Measurements from ENCODE around the gene NFIA. TPM values are rescaled to one million over a fixed set of nuclear protein-coding genes. Genes with fewer than 3 reads are reported as not detected.

The NFIA gene
- polyA plus RNA-seq, 1 donor = 9.6 TPM

GRCh38 chr1:61167309-61167708, 84.9 kb downstream of the NFIA start:
- Histone ChIP-seq H3K9me3 (ENCODE audit: control insufficient read depth, low read depth, low read length) (no peaks in the 10 kb centered on the region), H3K4me3 (ENCODE audit: low read length) (no peak overlapping the region), H3K27me3 (ENCODE audit: control insufficient read depth, insufficient read depth, low read length) (no peaks in the 10 kb centered on the region), H3K36me3 (ENCODE audit: control insufficient read depth, insufficient read depth, low read length) (no peaks in the 10 kb centered on the region), H3K27ac (ENCODE audit: low read length) (no peak overlapping the region), H3K4me1 (ENCODE audit: control insufficient read depth, insufficient read depth, low read length) (no peaks in the 10 kb centered on the region)
- WGBS (ENCODE audit: insufficient coverage, low lambda C conversion rate) = no CpG with 5 or more reads among the region's 1 CpG
- DNase-seq = no peak

DNA sequence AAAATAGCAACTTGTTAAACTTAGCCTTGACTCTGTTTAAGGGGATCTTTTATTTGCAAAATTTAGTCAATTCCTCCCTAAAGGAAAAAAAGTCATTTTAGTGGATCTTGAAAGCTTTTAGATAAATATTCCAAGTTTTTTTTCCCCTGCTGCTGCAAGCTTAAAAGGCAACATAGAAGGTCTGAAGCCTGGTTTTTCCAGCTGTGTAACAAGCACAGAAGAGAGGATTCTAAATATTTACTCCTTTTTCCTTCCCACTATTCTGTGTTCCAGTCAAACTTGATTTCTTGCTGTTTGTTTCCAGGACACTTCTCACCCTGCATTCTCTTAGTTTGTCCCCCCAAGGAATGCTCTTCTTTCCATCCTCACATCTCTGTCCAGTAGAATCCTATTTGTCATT, 86.7 kb downstream of the NFIA start:
- no peak overlapping the region for H3K27ac ChIP-seq (ENCODE audit: low read length)
- no peak overlapping the region for H3K4me3 ChIP-seq (ENCODE audit: low read length)
- H3K36me3 ChIP-seq (ENCODE audit: control insufficient read depth, insufficient read depth, low read length) = peaks cover under 1% of the 10 kb centered on the region
- H3K9me3 ChIP-seq (ENCODE audit: control insufficient read depth, low read depth, low read length) = no peaks in the 10 kb centered on the region
- no peaks in the 10 kb centered on the region for H3K4me1 ChIP-seq (ENCODE audit: control insufficient read depth, insufficient read depth, low read length)
- no peaks in the 10 kb centered on the region for H3K27me3 ChIP-seq (ENCODE audit: control insufficient read depth, insufficient read depth, low read length)
- no peak for DNase-seq

DNA sequence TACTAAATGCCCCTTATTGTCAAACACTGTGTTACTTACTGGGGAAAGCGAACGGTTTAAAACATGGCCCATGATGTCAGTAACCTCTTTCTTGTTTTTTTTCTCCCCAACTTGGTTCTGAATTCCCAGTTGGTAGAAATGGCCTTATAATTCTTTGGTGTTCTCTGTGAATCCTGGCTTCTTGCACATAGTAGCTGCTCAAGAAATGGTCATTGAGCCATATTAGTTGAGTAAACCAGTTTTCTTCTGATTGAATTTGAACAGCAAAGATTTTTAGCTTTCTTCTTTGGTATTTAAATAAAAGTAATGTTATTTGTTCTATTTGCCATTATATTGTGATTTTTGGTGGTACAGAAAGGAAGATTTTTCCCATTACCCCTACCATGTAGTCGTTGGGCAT, 87.3 kb downstream of the NFIA start:
- WGBS (ENCODE audit: insufficient coverage, low lambda C conversion rate) = 67% methylated on average over 1 of the region's 3 CpGs
- H3K4me3 ChIP-seq (ENCODE audit: low read length) = no peak overlapping the region
- no peaks in the 10 kb centered on the region for H3K27me3 ChIP-seq (ENCODE audit: control insufficient read depth, insufficient read depth, low read length)
- H3K9me3 ChIP-seq (ENCODE audit: control insufficient read depth, low read depth, low read length) = no peaks in the 10 kb centered on the region
- no peaks in the 10 kb centered on the region for H3K4me1 ChIP-seq (ENCODE audit: control insufficient read depth, insufficient read depth, low read length)
- peaks cover 2% of the 10 kb centered on the region for H3K36me3 ChIP-seq (ENCODE audit: control insufficient read depth, insufficient read depth, low read length)
- no peak for DNase-seq
- H3K27ac ChIP-seq (ENCODE audit: low read length) = no peak overlapping the region

DNA sequence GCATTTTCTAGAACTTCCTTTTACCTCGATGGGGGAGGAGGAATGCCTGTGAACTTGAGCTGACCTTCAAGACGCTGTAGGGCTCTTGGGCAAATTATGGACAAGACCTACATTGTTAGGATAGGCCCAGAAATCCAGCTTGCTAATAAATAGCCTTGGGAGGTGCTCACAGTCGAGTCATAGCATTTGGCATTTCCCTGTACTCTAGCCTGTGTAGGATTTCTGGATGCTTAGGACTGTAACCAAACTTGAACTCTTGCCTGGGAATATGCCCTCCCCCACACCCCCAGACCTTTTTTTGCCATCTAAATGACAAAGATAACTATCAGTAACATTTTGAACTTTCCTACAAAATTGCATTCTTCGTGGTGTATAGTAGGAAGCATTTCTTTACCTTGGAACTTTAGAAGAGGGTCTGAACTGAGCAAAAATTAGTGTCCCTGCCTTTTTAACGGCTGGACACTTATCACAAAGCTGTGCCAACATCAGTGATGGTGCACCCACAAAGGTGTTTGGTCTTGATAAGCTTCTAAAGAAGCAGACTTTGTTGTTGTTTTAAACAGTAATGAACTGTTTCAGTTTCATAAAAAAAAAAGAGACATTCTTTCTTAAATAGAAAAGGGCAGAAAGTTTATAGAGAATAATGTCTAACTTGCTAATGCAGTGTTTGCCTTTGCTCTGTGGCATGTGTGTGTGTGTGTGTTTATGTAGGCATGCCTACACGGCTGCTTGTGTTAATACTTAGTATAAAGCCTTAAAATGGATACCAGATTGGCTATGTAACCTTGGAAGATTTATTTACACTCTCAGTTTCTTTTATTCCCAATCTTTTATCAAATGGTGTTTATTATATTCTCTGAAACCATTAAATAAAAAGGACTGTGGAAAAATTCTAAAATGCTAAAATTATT, 88.2 kb downstream of the NFIA start:
- Histone ChIP-seq H3K4me1 (ENCODE audit: control insufficient read depth, insufficient read depth, low read length) (no peaks in the 10 kb centered on the region), H3K36me3 (ENCODE audit: control insufficient read depth, insufficient read depth, low read length) (peaks cover 2% of the 10 kb centered on the region), H3K4me3 (ENCODE audit: low read length) (no peak overlapping the region), H3K9me3 (ENCODE audit: control insufficient read depth, low read depth, low read length) (no peaks in the 10 kb centered on the region), H3K27me3 (ENCODE audit: control insufficient read depth, insufficient read depth, low read length) (no peaks in the 10 kb centered on the region), H3K27ac (ENCODE audit: low read length) (no peak overlapping the region)
- 60% methylated on average over 1 of the region's 6 CpGs for WGBS (ENCODE audit: insufficient coverage, low lambda C conversion rate)
- DNase-seq = no peak

- WGBS (ENCODE audit: insufficient coverage, low lambda C conversion rate) = no CpG with 5 or more reads among the region's 2 CpGs
- H3K4me1 ChIP-seq (ENCODE audit: control insufficient read depth, insufficient read depth, low read length) = no peaks in the 10 kb centered on the region
Observed at GRCh38 chr1:61171346-61171745, 89.0 kb downstream of the NFIA start.

DNA sequence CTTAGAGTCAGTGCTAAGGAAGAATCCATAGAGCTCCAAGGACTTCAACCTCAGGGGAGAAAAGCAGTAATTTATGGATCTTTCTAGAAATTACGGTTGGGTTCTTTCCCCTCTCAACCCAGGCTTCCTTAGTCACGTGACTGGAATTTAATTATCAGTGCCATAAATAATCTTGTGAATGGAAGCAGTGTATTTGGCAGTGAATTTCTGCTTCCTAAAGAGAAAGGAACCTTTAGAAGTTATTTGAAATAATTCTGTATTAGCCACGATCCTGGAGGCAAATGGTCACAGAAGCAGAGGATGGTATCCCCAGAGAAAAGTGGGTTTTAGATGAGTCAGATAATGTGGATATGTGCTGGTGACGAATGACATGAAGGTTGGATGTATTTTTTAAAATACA, 89.6 kb downstream of the NFIA start:
- 60% methylated on average over 1 of the region's 4 CpGs for WGBS (ENCODE audit: insufficient coverage, low lambda C conversion rate)
- no peaks in the 10 kb centered on the region for H3K9me3 ChIP-seq (ENCODE audit: control insufficient read depth, low read depth, low read length)
- no peaks in the 10 kb centered on the region for H3K4me1 ChIP-seq (ENCODE audit: control insufficient read depth, insufficient read depth, low read length)
- H3K27ac ChIP-seq (ENCODE audit: low read length) = no peak overlapping the region
- no peak overlapping the region for H3K4me3 ChIP-seq (ENCODE audit: low read length)
- H3K27me3 ChIP-seq (ENCODE audit: control insufficient read depth, insufficient read depth, low read length) = no peaks in the 10 kb centered on the region
- H3K36me3 ChIP-seq (ENCODE audit: control insufficient read depth, insufficient read depth, low read length) = peaks cover 2% of the 10 kb centered on the region
- DNase-seq = no peak

More at GRCh38 chr1:61171346-61171745, 89.0 kb downstream of the NFIA start:
- Histone ChIP-seq H3K27me3 (ENCODE audit: control insufficient read depth, insufficient read depth, low read length) (no peaks in the 10 kb centered on the region), H3K27ac (ENCODE audit: low read length) (no peak overlapping the region), H3K36me3 (ENCODE audit: control insufficient read depth, insufficient read depth, low read length) (peaks cover 2% of the 10 kb centered on the region), H3K9me3 (ENCODE audit: control insufficient read depth, low read depth, low read length) (no peaks in the 10 kb centered on the region), H3K4me3 (ENCODE audit: low read length) (no peak overlapping the region)
- no peak for DNase-seq

GRCh38 chr1:61173118-61173517, 90.8 kb downstream of the NFIA start:
- Histone ChIP-seq H3K4me3 (ENCODE audit: low read length) (no peak overlapping the region), H3K27me3 (ENCODE audit: control insufficient read depth, insufficient read depth, low read length) (no peaks in the 10 kb centered on the region), H3K9me3 (ENCODE audit: control insufficient read depth, low read depth, low read length) (no peaks in the 10 kb centered on the region), H3K4me1 (ENCODE audit: control insufficient read depth, insufficient read depth, low read length) (no peaks in the 10 kb centered on the region), H3K36me3 (ENCODE audit: control insufficient read depth, insufficient read depth, low read length) (peaks cover 2% of the 10 kb centered on the region), H3K27ac (ENCODE audit: low read length) (no peak overlapping the region)
- 80% methylated on average over 1 of the region's 6 CpGs for WGBS (ENCODE audit: insufficient coverage, low lambda C conversion rate)
- DNase-seq = no peak

GRCh38 chr1:61174060-61174795, 91.9 kb downstream of the NFIA start:
- WGBS (ENCODE audit: insufficient coverage, low lambda C conversion rate) = no CpG with 5 or more reads among the region's 5 CpGs
- H3K4me1 ChIP-seq (ENCODE audit: control insufficient read depth, insufficient read depth, low read length) = no peaks in the 10 kb centered on the region
- no peak overlapping the region for H3K4me3 ChIP-seq (ENCODE audit: low read length)

GRCh38 chr1:61175976-61176375, 93.6 kb downstream of the NFIA start:
- 97% methylated on average over 3 of the region's 6 CpGs for WGBS (ENCODE audit: insufficient coverage, low lambda C conversion rate)
- no peaks in the 10 kb centered on the region for H3K9me3 ChIP-seq (ENCODE audit: control insufficient read depth, low read depth, low read length)
- H3K4me1 ChIP-seq (ENCODE audit: control insufficient read depth, insufficient read depth, low read length) = no peaks in the 10 kb centered on the region
- peaks cover 2% of the 10 kb centered on the region for H3K36me3 ChIP-seq (ENCODE audit: control insufficient read depth, insufficient read depth, low read length)
- no peak overlapping the region for H3K4me3 ChIP-seq (ENCODE audit: low read length)
- H3K27me3 ChIP-seq (ENCODE audit: control insufficient read depth, insufficient read depth, low read length) = no peaks in the 10 kb centered on the region
- no peak overlapping the region for H3K27ac ChIP-seq (ENCODE audit: low read length)
- no peak for DNase-seq

More at GRCh38 chr1:61174060-61174795, 91.9 kb downstream of the NFIA start:
- Histone ChIP-seq H3K9me3 (ENCODE audit: control insufficient read depth, low read depth, low read length) (no peaks in the 10 kb centered on the region), H3K36me3 (ENCODE audit: control insufficient read depth, insufficient read depth, low read length) (peaks cover 2% of the 10 kb centered on the region), H3K27ac (ENCODE audit: low read length) (no peak overlapping the region), H3K27me3 (ENCODE audit: control insufficient read depth, insufficient read depth, low read length) (no peaks in the 10 kb centered on the region)
- no peak for DNase-seq

GRCh38 chr1:61181067-61182038, 99.0 kb downstream of the NFIA start:
- no peak overlapping the region for H3K27ac ChIP-seq (ENCODE audit: low read length)
- no peaks in the 10 kb centered on the region for H3K27me3 ChIP-seq (ENCODE audit: control insufficient read depth, insufficient read depth, low read length)
- DNase-seq = no peak
- H3K9me3 ChIP-seq (ENCODE audit: control insufficient read depth, low read depth, low read length) = no peaks in the 10 kb centered on the region
- H3K4me1 ChIP-seq (ENCODE audit: control insufficient read depth, insufficient read depth, low read length) = no peaks in the 10 kb centered on the region
- H3K4me3 ChIP-seq (ENCODE audit: low read length) = no peak overlapping the region
- WGBS (ENCODE audit: insufficient coverage, low lambda C conversion rate) = no CpG with 5 or more reads among the region's 1 CpG
- H3K36me3 ChIP-seq (ENCODE audit: control insufficient read depth, insufficient read depth, low read length) = no peaks in the 10 kb centered on the region

All from large intestine (tissue), 3 donors.